Coronary artery (tissue), 2 donors: ENCODE results near the gene ZNF71.

Experiments used
- DNase-seq: peaks from one replicate; pipeline ENCODE4 v3.0.0-alpha.2; 2017; ENCODE audit warnings: low spot score
- H3K27ac ChIP-seq, 2 donors: fragments of 200-600 bp; sonication (generic); one replicate each; pipeline ENCODE4 v1.5.1; 2016 to 2019
- H3K4me3 ChIP-seq: fragments of 200-600 bp; sonication (generic); 2 replicates; pipeline ENCODE4 v1.5.1; 2016; ENCODE audit warnings: mild to moderate bottlenecking, moderate library complexity
- CTCF ChIP-seq: fragments of 200-600 bp; sonication (generic); IDR thresholded peaks from one replicate; pipeline ENCODE4 v1.5.1; 2019; ENCODE audit warnings: antibody characterized with exemption

Gene ZNF71

GRCh38 chr19:56601375-56601774 is 6.3 kb downstream of the ZNF71 start:
- H3K27ac ChIP-seq = no peak overlapping the region
- no peak overlapping the region for H3K4me3 ChIP-seq
- TF ChIP-seq CTCF = no peak
- no peak for DNase-seq

GRCh38 chr19:56603829-56604228 is 8.7 kb downstream of the ZNF71 start:
- no peak for DNase-seq
- TF ChIP-seq CTCF = no peak
- Histone ChIP-seq H3K4me3 (no peak overlapping the region), H3K27ac (no peak overlapping the region)

- no peak for TF ChIP-seq CTCF
- Histone ChIP-seq H3K4me3 (no peak overlapping the region), H3K27ac (no peak overlapping the region)
- no peak for DNase-seq
Observed at GRCh38 chr19:56608274-56608964, 13.3 kb downstream of the ZNF71 start.

GRCh38 chr19:56611288-56611687 is 16.2 kb downstream of the ZNF71 start:
- no peak overlapping the region for H3K27ac ChIP-seq
- no peak for DNase-seq
- no peak for TF ChIP-seq CTCF
- no peak overlapping the region for H3K4me3 ChIP-seq

- H3K4me3 ChIP-seq = no peak overlapping the region
- TF ChIP-seq CTCF = no peak
- no peak overlapping the region for H3K27ac ChIP-seq
- no peak for DNase-seq
Observed at GRCh38 chr19:56612737-56613136, 17.6 kb downstream of the ZNF71 start.

- H3K27ac ChIP-seq = no peak overlapping the region
- no peak for DNase-seq
- no peak overlapping the region for H3K4me3 ChIP-seq
- TF ChIP-seq CTCF = no peak
Observed at GRCh38 chr19:56613639-56614038, 18.5 kb downstream of the ZNF71 start.

GRCh38 chr19:56617531-56617930 is 22.4 kb downstream of the ZNF71 start:
- DNase-seq = no peak
- H3K4me3 ChIP-seq = no peak overlapping the region
- no peak for TF ChIP-seq CTCF
- H3K27ac ChIP-seq = no peak overlapping the region
